AML-193 (cell line): Measurements from ENCODE around the gene PSG1.
"Not testable (repeated sequence)": the region's sequence is repeated elsewhere in the genome, so short reads cannot be mapped to it uniquely, and the experiment has no call there.

Experiments
- DNase-seq, 2 experiments: peaks; one replicate each; lab custom pipeline; 2025; lab: John Stamatoyannopoulos, UW

Gene PSG1

GRCh38 chr19:42879613-42880012 lies at the start of gene PSG1:
Gene PSG1 (minus strand): TSS chr19:42879713. CDS start chr19:42879581, 132 bp downstream.
- no peak for DNase-seq

GRCh38 chr19:42928896-42929295 lies 49.4 kb upstream of the PSG1 start:
- no peak for DNase-seq

GRCh38 chr19:42926781-42927180 lies 47.3 kb upstream of the PSG1 start:
- DNase-seq, result no peak

- DNase-seq, result not testable (repeated sequence)
These were observed 43.6 kb upstream of the PSG1 start for GRCh38 chr19:42923106-42923505.

GRCh38 chr19:42920971-42921370 lies 41.5 kb upstream of the PSG1 start:
- DNase-seq, result not testable (repeated sequence)

GRCh38 chr19:42919757-42920079 lies 40.2 kb upstream of the PSG1 start:
- no peak for DNase-seq

- not testable (repeated sequence) for DNase-seq
These were observed 39.7 kb upstream of the PSG1 start for GRCh38 chr19:42919070-42919756.

- not testable (repeated sequence) for DNase-seq
These were observed 39.0 kb upstream of the PSG1 start for GRCh38 chr19:42918377-42919069.

GRCh38 chr19:42917634-42918033 lies 38.1 kb upstream of the PSG1 start, which contains the start of gene PSG6:
Gene PSG6 (minus strand): TSS chr19:42917894. CDS start chr19:42917792, 102 bp downstream.
- DNase-seq, result not testable (repeated sequence)

- DNase-seq, result not testable (repeated sequence)
These were observed 37.4 kb upstream of the PSG1 start for GRCh38 chr19:42916931-42917330.

GRCh38 chr19:42913516-42913915 lies 34.0 kb upstream of the PSG1 start:
- not testable (repeated sequence) for DNase-seq

- not testable (repeated sequence) for DNase-seq
These were observed 33.4 kb upstream of the PSG1 start for GRCh38 chr19:42912941-42913340.

GRCh38 chr19:42911731-42912130 lies 32.2 kb upstream of the PSG1 start:
- not testable (repeated sequence) for DNase-seq

GRCh38 chr19:42906162-42906561 lies 26.6 kb upstream of the PSG1 start:
- DNase-seq, result not testable (repeated sequence)

GRCh38 chr19:42900561-42900960 lies 21.0 kb upstream of the PSG1 start:
- DNase-seq, result not testable (repeated sequence)

GRCh38 chr19:42899674-42900073 lies 20.2 kb upstream of the PSG1 start:
- DNase-seq, result not testable (repeated sequence)

GRCh38 chr19:42899110-42899509 lies 19.6 kb upstream of the PSG1 start:
- not testable (repeated sequence) for DNase-seq

- not testable (repeated sequence) for DNase-seq
These were observed 19.1 kb upstream of the PSG1 start for GRCh38 chr19:42898656-42899055.

GRCh38 chr19:42897729-42898128 lies 18.2 kb upstream of the PSG1 start:
- DNase-seq, result not testable (repeated sequence)

GRCh38 chr19:42890446-42890845 lies 10.9 kb upstream of the PSG1 start:
- DNase-seq, result not testable (repeated sequence)

GRCh38 chr19:42887876-42888445 lies 8.4 kb upstream of the PSG1 start:
- DNase-seq, result not testable (repeated sequence)

GRCh38 chr19:42882730-42883129 lies 3.2 kb upstream of the PSG1 start:
- DNase-seq, result not testable (repeated sequence)

- not testable (repeated sequence) for DNase-seq
These were observed 2.5 kb upstream of the PSG1 start for GRCh38 chr19:42882010-42882409.
